HepG2 (cell line): ENCODE data around the gene FGD6. TPM values are rescaled to one million over a fixed set of nuclear protein-coding genes. Genes with fewer than 3 reads are reported as not detected.

Source experiments
- ATAC-seq: fragments of 200-7000 bp; cut with Tn5 transposase; 3 replicates; pipeline ENCODE4 v1.9.1; 2020; ENCODE audit warnings: mild to moderate bottlenecking, moderate library complexity
- BruUV-seq: library from RNA; stranded (reverse); fragments of 400-500 nt; replicated peaks from 2 replicates; lab custom pipeline; 2021; lab: Mats Ljungman, UMichigan
- CTCF ChIA-PET: fragments of 300-600 bp; formaldehyde crosslinking; extraction: SDS; loops from one replicate; lab custom pipeline; 2021; ENCODE audit warnings: low total read pairs, inconsistent platforms, low intra/inter-chr PET ratio; lab: Yijun Ruan, JAX
- POLR2A ChIA-PET: fragments of 350-600 bp; sonication (Branson Sonifier 250); formaldehyde crosslinking; loops from one replicate; lab custom pipeline; 2020; ENCODE audit warnings: antibody characterized with exemption, inconsistent platforms; lab: Yijun Ruan, JAX
- DNase-seq: peaks from one replicate; pipeline ENCODE4 v3.0.0-alpha.2; 2015; ENCODE audit warnings: low spot score
- FAIRE-seq: peaks from 3 replicates; lab custom pipeline; 2011; peaks lifted over from hg19 to GRCh38; lab: Jason Lieb, UNC
- H2AFZ ChIP-seq: one replicate; pipeline ENCODE4 v1.6.1; 2011; ENCODE audit warnings: low read length, inconsistent platforms
- H3K27ac ChIP-seq: fragments of 300-600 bp; 3 replicates; pipeline ENCODE4 v1.8.0; 2011; ENCODE audit warnings: mixed run types, mild to moderate bottlenecking, mixed read lengths, low read length, inconsistent platforms; ENCODE audit not compliant: insufficient read depth; ENCODE audit errors: extremely low read length
- H3K27me3 ChIP-seq, 2 experiments: fragments of 200-600 bp in 1 of 2; 2 replicates in 1 of 2; 3 replicates in 1 of 2; pipeline versions ENCODE4 v1.6.0 to v1.8.0; 2011; ENCODE audit warnings: low read length in 2 of 2, mild to moderate bottlenecking in 2 of 2, moderate library complexity in 2 of 2, inconsistent platforms in 1 of 2; ENCODE audit not compliant: insufficient read depth in 2 of 2, control insufficient read depth in 1 of 2
- H3K36me3 ChIP-seq, 2 experiments: fragments of 200-600 bp in 1 of 2; replicated peaks in 1 of 2; 2 replicates in 1 of 2; 3 replicates in 1 of 2; pipeline versions ENCODE4 v1.5.1 to v1.8.0; 2011; ENCODE audit warnings: low read length in 2 of 2, inconsistent platforms in 1 of 2; ENCODE audit not compliant: insufficient read depth in 2 of 2, control insufficient read depth in 1 of 2
- H3K4me1 ChIP-seq: 2 replicates; pipeline ENCODE4 v1.5.1; 2012; ENCODE audit warnings: low read length, inconsistent platforms; ENCODE audit not compliant: insufficient read depth
- H3K4me2 ChIP-seq: 2 replicates; pipeline ENCODE4 v1.6.0; 2011; ENCODE audit warnings: low read depth, low read length, inconsistent platforms
- H3K4me3 ChIP-seq, 3 experiments: fragments of 200-600 bp in 1 of 3; sonication (generic), shearing (Covaris generic) in 1 of 3; replicated peaks in 1 of 3; 2 replicates each; pipeline ENCODE4 v1.5.1; 2011 to 2016; ENCODE audit warnings: low read length in 3 of 3, inconsistent platforms in 2 of 3, low read depth in 2 of 3, mild to moderate bottlenecking in 2 of 3, control low read depth in 1 of 3, mixed read lengths in 1 of 3; ENCODE audit not compliant: insufficient read depth in 1 of 3
- H3K79me2 ChIP-seq: one replicate; pipeline ENCODE4 v1.6.1; 2011; ENCODE audit warnings: low read length, inconsistent platforms; ENCODE audit not compliant: insufficient read depth
- H3K9ac ChIP-seq: 2 replicates; pipeline ENCODE4 v1.6.0; 2011; ENCODE audit warnings: mild to moderate bottlenecking, low read depth, low read length, inconsistent platforms; ENCODE audit not compliant: insufficient read depth
- H3K9me3 ChIP-seq: 2 replicates; pipeline ENCODE4 v1.5.1; 2012; ENCODE audit warnings: mild to moderate bottlenecking, low read length
- H4K20me1 ChIP-seq: 2 replicates; pipeline ENCODE4 v1.6.0; 2011; ENCODE audit warnings: inconsistent platforms, mild to moderate bottlenecking, low read length, moderate library complexity; ENCODE audit not compliant: insufficient read depth
- CC2D1A ChIP-seq: sonication (generic); formaldehyde crosslinking; IDR thresholded peaks from 2 replicates; pipeline ENCODE4 v1.8.1; 2023; ENCODE audit warnings: mild to moderate bottlenecking, missing genetic modification reagents
- NAIF1 ChIP-seq: sonication (generic); formaldehyde crosslinking; IDR thresholded peaks from 2 replicates; pipeline ENCODE4 v1.5.0; 2020; ENCODE audit warnings: mild to moderate bottlenecking, missing genetic modification reagents, borderline replicate concordance
- ZBTB8A ChIP-seq: sonication (generic); formaldehyde crosslinking; IDR thresholded peaks from 2 replicates; pipeline ENCODE4 v1.4.0; 2020; ENCODE audit warnings: mild to moderate bottlenecking, low read depth, missing genetic modification reagents, borderline replicate concordance
- ZNF790 ChIP-seq: sonication (generic); formaldehyde crosslinking; IDR thresholded peaks from 2 replicates; pipeline ENCODE4 v1.8.0; 2022; ENCODE audit warnings: missing genetic modification reagents, mild to moderate bottlenecking, borderline replicate concordance
- WGBS: methylation state at CpG from one replicate; pipeline ENCODE4 v1.1.6; 2017; ENCODE audit warnings: low lambda C conversion rate; 5-methylcytosine and 5-hydroxymethylcytosine counted together
- in situ Hi-C: cut with HindIII; loops from 2 replicates; pipeline ENCODE4 v1.10.0; 2017; ENCODE audit warnings: low pct_unique_long_range_greater_than_20kb; ENCODE audit not compliant: extremely low pct_ligation_motif_present
- intact Hi-C: fragments of 100-400 bp; cut with micrococcal nuclease; formaldehyde crosslinking; loops from one replicate; pipeline ENCODE4 v1.10.0; 2022; ENCODE audit not compliant: unreplicated experiment
- polyA plus RNA-seq, 8 experiments: library from polyadenylated mRNA; depleted of rRNA in 3 of 8; stranded (reverse) in 7 of 8; unstranded in 1 of 8; fragments of >200 nt; fragmentation: Illumina TruSeq in 4 of 8; extraction: Trizol in 4 of 8; gene quantifications; 2 replicates each; pipeline versions ENCODE4 v1.2.1 to v1.2.3, GENCODE V29; 2011 to 2016; ENCODE audit warnings: low read depth in 4 of 8, missing spikeins in 1 of 8, mixed read lengths in 1 of 8; ENCODE audit not compliant: insufficient read depth in 1 of 8
- total RNA-seq, 5 experiments: library from RNA; depleted of rRNA; stranded (reverse); fragments of >200 nt; fragmentation: Illumina TruSeq; extraction: Trizol; gene quantifications; 2 replicates each; pipeline ENCODE4 v1.2.3, GENCODE V29; 2016; ENCODE audit warnings: low read depth in 1 of 5
- TF ChIP-seq, protein P1 (sequence below), 2 experiments: sonication (generic) in 1 of 2; formaldehyde crosslinking in 1 of 2; IDR thresholded peaks; 2 replicates each; pipeline versions ENCODE4 v1.6.1 to v1.9.0; 2014 to 2022; ENCODE audit warnings: antibody characterized with exemption in 1 of 2, borderline replicate concordance in 1 of 2, inconsistent platforms in 1 of 2, low read depth in 1 of 2, missing genetic modification reagents in 1 of 2
- TF ChIP-seq, protein P2 (sequence below): IDR thresholded peaks from 2 replicates; pipeline ENCODE4 v1.6.1; 2018; ENCODE audit warnings: missing genetic modification reagents

FGD6 gene
- total and polyA plus RNA-seq, 2 of the 13 experiments (the other 11 are each of a cell fraction or from before 2014, with no cell fraction given), result 2.2 to 4.3 TPM

DNA sequence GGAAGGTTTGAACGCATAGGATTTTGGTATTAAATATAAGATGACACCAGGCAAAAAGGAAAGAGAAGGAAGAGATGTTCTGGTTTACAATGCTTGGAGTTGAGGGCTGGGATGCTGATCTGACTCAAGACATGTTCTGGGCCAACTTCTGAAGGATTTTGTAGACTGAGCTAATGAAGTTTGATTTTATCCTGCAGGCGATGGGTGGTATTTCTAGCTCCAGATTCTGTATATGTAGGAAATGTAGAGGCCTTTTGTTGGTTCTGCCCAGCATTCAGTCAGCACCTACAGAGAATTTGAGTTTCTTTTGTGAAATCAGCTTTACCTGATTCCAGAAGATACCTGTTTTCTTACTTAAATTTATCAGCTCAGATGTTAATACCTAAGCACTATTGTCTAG is 48.5 kb upstream of the FGD6 start:
- intact Hi-C loops (no loop called here), in situ Hi-C loops (no loop called here)
- Histone ChIP-seq H3K9me3 (no peaks in the 10 kb centered on the region), H3K9ac (no peak overlapping the region), H3K36me3 (peaks cover 13 to 32% of the 10 kb centered on the region in 2 experiments), H3K27ac (no peak overlapping the region), H3K27me3 (no peaks in the 10 kb centered on the region), H4K20me1 (no peaks in the 10 kb centered on the region), H3K4me3 (no peak overlapping the region), H2AFZ (no peak overlapping the region), H3K4me1 (no peaks in the 10 kb centered on the region), H3K79me2 (no peaks in the 10 kb centered on the region), H3K4me2 (no peak overlapping the region)
- 94% methylated on average over 2 of the region's 2 CpGs for WGBS
- no peak for TF ChIP-seq CC2D1A (CRISPR knock-in tag)
- TF ChIP-seq, protein P1, sequence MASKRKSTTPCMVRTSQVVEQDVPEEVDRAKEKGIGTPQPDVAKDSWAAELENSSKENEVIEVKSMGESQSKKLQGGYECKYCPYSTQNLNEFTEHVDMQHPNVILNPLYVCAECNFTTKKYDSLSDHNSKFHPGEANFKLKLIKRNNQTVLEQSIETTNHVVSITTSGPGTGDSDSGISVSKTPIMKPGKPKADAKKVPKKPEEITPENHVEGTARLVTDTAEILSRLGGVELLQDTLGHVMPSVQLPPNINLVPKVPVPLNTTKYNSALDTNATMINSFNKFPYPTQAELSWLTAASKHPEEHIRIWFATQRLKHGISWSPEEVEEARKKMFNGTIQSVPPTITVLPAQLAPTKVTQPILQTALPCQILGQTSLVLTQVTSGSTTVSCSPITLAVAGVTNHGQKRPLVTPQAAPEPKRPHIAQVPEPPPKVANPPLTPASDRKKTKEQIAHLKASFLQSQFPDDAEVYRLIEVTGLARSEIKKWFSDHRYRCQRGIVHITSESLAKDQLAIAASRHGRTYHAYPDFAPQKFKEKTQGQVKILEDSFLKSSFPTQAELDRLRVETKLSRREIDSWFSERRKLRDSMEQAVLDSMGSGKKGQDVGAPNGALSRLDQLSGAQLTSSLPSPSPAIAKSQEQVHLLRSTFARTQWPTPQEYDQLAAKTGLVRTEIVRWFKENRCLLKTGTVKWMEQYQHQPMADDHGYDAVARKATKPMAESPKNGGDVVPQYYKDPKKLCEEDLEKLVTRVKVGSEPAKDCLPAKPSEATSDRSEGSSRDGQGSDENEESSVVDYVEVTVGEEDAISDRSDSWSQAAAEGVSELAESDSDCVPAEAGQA (IDR thresholded peaks at IDR 0.05; ENCODE audit: low read depth), result no peak
- TF ChIP-seq, protein P1 (CRISPR knock-in tag; IDR thresholded peaks at IDR 0.05; ENCODE audit: borderline replicate concordance), result no peak
- TF ChIP-seq, protein P2, sequence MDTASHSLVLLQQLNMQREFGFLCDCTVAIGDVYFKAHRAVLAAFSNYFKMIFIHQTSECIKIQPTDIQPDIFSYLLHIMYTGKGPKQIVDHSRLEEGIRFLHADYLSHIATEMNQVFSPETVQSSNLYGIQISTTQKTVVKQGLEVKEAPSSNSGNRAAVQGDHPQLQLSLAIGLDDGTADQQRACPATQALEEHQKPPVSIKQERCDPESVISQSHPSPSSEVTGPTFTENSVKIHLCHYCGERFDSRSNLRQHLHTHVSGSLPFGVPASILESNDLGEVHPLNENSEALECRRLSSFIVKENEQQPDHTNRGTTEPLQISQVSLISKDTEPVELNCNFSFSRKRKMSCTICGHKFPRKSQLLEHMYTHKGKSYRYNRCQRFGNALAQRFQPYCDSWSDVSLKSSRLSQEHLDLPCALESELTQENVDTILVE (CRISPR knock-in tag), result no peak
- TF ChIP-seq NAIF1 (CRISPR knock-in tag), result no peak
- TF ChIP-seq ZBTB8A (CRISPR knock-in tag), result no peak
- TF ChIP-seq ZNF790 (CRISPR knock-in tag), result no peak
- DNase-seq, result no peak
- CTCF ChIA-PET, result interaction anchor here (1.1 kb wide), 1 partner anchor 70 kb away, joined by 3 read pairs; no protein-coding TSS in a partner anchor
- POLR2A ChIA-PET, result no interaction called here
- ATAC-seq, result no peak
- no peak for FAIRE-seq
- BruUV-seq, result no TSS peak
